Activated CD8-positive, alpha-beta T cell treated with anti-CD3 and anti-CD28 coated beads, Interleukin-2, amount 10 ng/mL, durations not matched to agents 7 days and 5 days (primary cell): ENCODE results near the gene XPOT. TPM values are rescaled to one million over a fixed set of nuclear protein-coding genes. Genes with fewer than 3 reads are reported as not detected.

Experiments
- ATAC-seq: fragments of 150-1000 bp; cut with Tn5 transposase; one replicate; pipeline ENCODE4 v1.10.0; 2021; ENCODE audit warnings: moderate library complexity
- CTCF ChIA-PET: fragments of 350-600 bp; sonication (Branson Sonifier 250); formaldehyde crosslinking; loops from one replicate; lab custom pipeline; 2021; ENCODE audit warnings: antibody characterized with exemption; lab: Charles Lee
- POLR2A ChIA-PET: fragments of 350-600 bp; sonication (Branson Sonifier 250); formaldehyde crosslinking; loops from one replicate; lab custom pipeline; 2021; ENCODE audit warnings: antibody characterized with exemption; lab: Charles Lee
- DNase-seq: peaks from one replicate; pipeline ENCODE4 v3.0.0-alpha.2; 2020
- H3K27ac Mint-ChIP-seq: one replicate; pipeline ENCODE4 v1.8.0; 2021; ENCODE audit warnings: mild to moderate bottlenecking, mixed read lengths
- H3K27me3 Mint-ChIP-seq: one replicate; pipeline ENCODE4 v1.8.0; 2021; ENCODE audit warnings: low read depth, mixed read lengths
- H3K36me3 Mint-ChIP-seq: one replicate; pipeline ENCODE4 v1.8.0; 2021; ENCODE audit warnings: low read depth, mixed read lengths
- H3K4me1 Mint-ChIP-seq: one replicate; pipeline ENCODE4 v1.8.0; 2021; ENCODE audit warnings: low read depth, mixed read lengths
- H3K4me3 Mint-ChIP-seq: one replicate; pipeline ENCODE4 v1.8.0; 2021; ENCODE audit warnings: mild to moderate bottlenecking, mixed read lengths
- H3K9me3 Mint-ChIP-seq: one replicate; pipeline ENCODE4 v1.8.0; 2022; ENCODE audit warnings: mixed read lengths; ENCODE audit not compliant: insufficient read depth
- total RNA-seq, 2 experiments: library from RNA; stranded (reverse); gene quantifications; one replicate each; pipeline ENCODE4 v1.2.3, GENCODE V29; 2021

The XPOT gene
- total RNA-seq, 2 experiments from 2014 or later, result 102 to 110 TPM

DNA sequence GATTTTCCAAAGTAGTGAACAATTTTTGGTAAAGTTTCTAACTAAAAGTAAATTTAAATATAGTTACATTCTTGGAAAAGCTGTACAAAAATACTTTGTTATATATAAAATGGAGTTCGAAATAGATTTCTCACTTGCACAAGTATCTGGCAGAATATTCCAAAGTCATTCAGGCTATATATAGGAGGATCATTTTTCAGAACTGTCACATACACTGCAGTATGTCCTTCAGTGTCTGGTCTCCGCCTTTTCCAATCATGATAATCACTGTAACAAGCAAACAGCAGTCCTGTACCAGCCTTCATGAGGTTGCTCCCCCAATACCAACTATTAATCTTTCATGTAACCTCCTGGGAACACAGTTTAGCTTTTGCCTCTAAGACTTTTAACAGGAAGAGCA, 66.3 kb downstream of the XPOT start:
- Mint-ChIP-seq H3K4me3 (no peak overlapping the region), H3K36me3 (peaks cover 61% of the 10 kb centered on the region), H3K27ac (no peak overlapping the region), H3K4me1 (no peaks in the 10 kb centered on the region), H3K9me3 (no peaks in the 10 kb centered on the region), H3K27me3 (no peaks in the 10 kb centered on the region)
- no peak for ATAC-seq
- ChIA-PET CTCF (interaction anchor here (1.2 kb wide), 1 partner anchor 228 kb away, joined by 3 read pairs; no protein-coding TSS in a partner anchor), POLR2A (no interaction called here)
- DNase-seq, result no peak

DNA sequence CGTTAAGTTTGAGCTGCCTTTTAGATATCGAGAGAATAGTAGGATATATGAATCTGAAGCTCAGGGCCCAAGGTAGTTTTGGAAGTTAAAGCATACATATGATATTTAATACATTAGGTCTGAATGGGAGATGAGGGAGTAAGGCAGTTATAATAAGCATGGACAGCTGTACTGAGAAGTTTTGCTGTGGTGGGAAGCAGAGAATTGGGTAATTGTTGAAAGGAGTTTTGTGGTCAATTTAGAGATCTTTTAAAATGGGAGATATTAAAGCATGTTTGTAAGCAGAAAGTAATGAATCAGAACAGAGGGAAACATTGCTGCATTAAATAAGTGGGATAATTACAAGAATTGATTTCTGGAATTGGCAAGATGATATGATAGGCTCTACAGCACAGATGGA, 69.0 kb downstream of the XPOT start:
- CTCF ChIA-PET, result no interaction called here
- no peak overlapping the region for H3K27ac Mint-ChIP-seq
- ATAC-seq, result no peak

GRCh38 chr12:64475518-64475917, 71.3 kb downstream of the XPOT start:
- Mint-ChIP-seq H3K4me3 (no peak overlapping the region), H3K4me1 (no peaks in the 10 kb centered on the region), H3K27ac (no peak overlapping the region), H3K9me3 (peaks cover 11% of the 10 kb centered on the region), H3K27me3 (no peaks in the 10 kb centered on the region), H3K36me3 (peaks cover 70% of the 10 kb centered on the region)
- ChIA-PET CTCF (no interaction called here), POLR2A (no interaction called here)
- ATAC-seq (no peak), DNase-seq (no peak)

More for the DNA sequence above, 69.0 kb downstream of the XPOT start:
- peaks cover 71% of the 10 kb centered on the region for H3K36me3 Mint-ChIP-seq
- peaks cover 11% of the 10 kb centered on the region for H3K9me3 Mint-ChIP-seq
- no peaks in the 10 kb centered on the region for H3K27me3 Mint-ChIP-seq
- no peak overlapping the region for H3K4me3 Mint-ChIP-seq
- DNase-seq, result no peak
- no peaks in the 10 kb centered on the region for H3K4me1 Mint-ChIP-seq
- POLR2A ChIA-PET, result no interaction called here

DNA sequence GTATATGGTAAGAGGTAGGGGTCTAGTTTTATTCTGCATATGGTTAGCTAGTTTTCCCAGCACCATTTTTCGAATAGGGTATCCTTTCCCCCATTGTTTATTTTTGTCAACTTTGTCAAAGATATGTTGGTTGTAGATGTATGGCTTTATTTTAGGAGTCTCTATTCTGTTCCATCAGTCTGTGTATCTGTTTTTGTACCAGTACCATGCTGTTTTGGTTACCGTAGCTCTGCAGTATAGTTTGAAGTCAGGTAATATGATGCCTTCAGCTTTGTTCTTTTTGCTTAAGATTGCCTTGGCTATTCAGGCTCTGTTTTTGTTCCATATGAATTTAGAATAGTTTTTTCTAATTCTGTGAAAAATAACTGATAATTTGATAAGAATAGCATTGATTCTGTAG, 72.7 kb downstream of the XPOT start:
- Mint-ChIP-seq H3K4me3 (no peak overlapping the region), H3K27me3 (no peaks in the 10 kb centered on the region), H3K36me3 (peaks cover 68% of the 10 kb centered on the region), H3K4me1 (no peaks in the 10 kb centered on the region), H3K9me3 (peaks cover 11% of the 10 kb centered on the region), H3K27ac (no peak overlapping the region)
- POLR2A ChIA-PET, result no interaction called here
- ATAC-seq, result no peak
- DNase-seq, result no peak
- CTCF ChIA-PET, result no interaction called here

DNA sequence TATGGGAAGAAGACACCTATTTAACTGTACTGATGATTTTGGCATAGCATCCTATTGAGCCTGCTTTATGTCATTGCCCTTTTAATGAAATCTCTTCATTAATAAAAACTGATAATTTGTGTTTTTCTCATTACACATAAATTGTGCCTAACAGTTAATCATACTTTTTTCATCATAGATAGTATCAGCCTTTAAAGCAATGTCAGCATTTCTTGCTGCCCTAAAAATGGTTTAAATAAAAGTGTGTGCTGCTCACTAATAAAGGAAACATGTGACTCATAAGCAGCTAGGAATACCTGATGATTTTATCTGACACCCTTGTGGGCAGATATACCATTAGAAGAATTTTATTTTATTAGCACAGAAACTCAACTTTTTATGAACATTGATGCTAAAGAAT, 74.5 kb downstream of the XPOT start:
- POLR2A ChIA-PET, result no interaction called here

GRCh38 chr12:64480148-64480547, 76.0 kb downstream of the XPOT start:
- Mint-ChIP-seq H3K9me3 (peaks cover 11% of the 10 kb centered on the region), H3K27me3 (no peaks in the 10 kb centered on the region), H3K4me3 (no peak overlapping the region), H3K36me3 (peaks cover 43% of the 10 kb centered on the region), H3K4me1 (no peaks in the 10 kb centered on the region), H3K27ac (no peak overlapping the region)
- POLR2A ChIA-PET, result no interaction called here
- DNase-seq (no peak), ATAC-seq (no peak)
- CTCF ChIA-PET, result no interaction called here

More for the DNA sequence above, 74.5 kb downstream of the XPOT start:
- DNase-seq, result no peak
- CTCF ChIA-PET, result no interaction called here
- Mint-ChIP-seq H3K27ac (no peak overlapping the region), H3K9me3 (peaks cover 11% of the 10 kb centered on the region), H3K4me3 (no peak overlapping the region), H3K4me1 (no peaks in the 10 kb centered on the region), H3K27me3 (no peaks in the 10 kb centered on the region), H3K36me3 (peaks cover 51% of the 10 kb centered on the region)
- no peak for ATAC-seq

- Mint-ChIP-seq H3K36me3 (peaks cover 31% of the 10 kb centered on the region), H3K4me3 (no peak overlapping the region), H3K27ac (no peak overlapping the region), H3K9me3 (no peaks in the 10 kb centered on the region), H3K27me3 (no peaks in the 10 kb centered on the region), H3K4me1 (peaks cover 6% of the 10 kb centered on the region)
- DNase-seq (no peak), ATAC-seq (no peak)
- ChIA-PET POLR2A (no interaction called here), CTCF (interaction anchor here (0.9 kb wide), 1 partner anchor 17 kb away, joined by 3 read pairs; no protein-coding TSS in a partner anchor)
These were observed 82.5 kb downstream of the XPOT start for GRCh38 chr12:64486657-64487056.

DNA sequence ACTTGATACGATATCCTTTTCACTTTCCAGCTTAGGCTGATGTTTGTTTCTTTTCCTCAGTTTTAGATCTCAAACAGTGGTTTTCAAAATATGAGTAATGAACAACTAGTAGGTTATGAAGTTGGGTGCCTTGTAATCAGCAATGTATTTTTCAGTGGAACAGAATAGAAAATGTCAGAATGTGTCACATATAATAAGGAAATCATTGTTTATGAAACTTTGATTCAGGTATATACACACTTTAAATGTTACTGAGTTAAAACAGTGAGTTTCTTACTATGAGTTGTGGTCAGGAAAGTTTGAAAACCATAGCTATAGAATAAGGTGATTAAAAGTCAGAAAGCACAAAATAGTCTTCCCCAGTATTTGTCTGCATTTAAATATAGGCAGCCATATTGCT, 87.5 kb downstream of the XPOT start:
- Mint-ChIP-seq H3K36me3 (peaks cover 51% of the 10 kb centered on the region), H3K27me3 (no peaks in the 10 kb centered on the region), H3K4me1 (peaks cover 14% of the 10 kb centered on the region), H3K9me3 (no peaks in the 10 kb centered on the region), H3K4me3 (no peak overlapping the region), H3K27ac (no peak overlapping the region)
- ATAC-seq (no peak), DNase-seq (no peak)
- POLR2A ChIA-PET, result no interaction called here
- CTCF ChIA-PET, result no interaction called here

- no peak for ATAC-seq
- ChIA-PET POLR2A (no interaction called here), CTCF (no interaction called here)
- Mint-ChIP-seq H3K36me3 (peaks cover 56% of the 10 kb centered on the region), H3K4me3 (no peak overlapping the region), H3K9me3 (no peaks in the 10 kb centered on the region), H3K4me1 (peaks cover 13% of the 10 kb centered on the region), H3K27ac (no peak overlapping the region), H3K27me3 (no peaks in the 10 kb centered on the region)
- no peak for DNase-seq
These were observed 89.3 kb downstream of the XPOT start for GRCh38 chr12:64493513-64493912.

- DNase-seq (no peak), ATAC-seq (no peak)
- peaks cover 56% of the 10 kb centered on the region for H3K36me3 Mint-ChIP-seq
- H3K4me3 Mint-ChIP-seq, result no peak overlapping the region
- H3K4me1 Mint-ChIP-seq, result peaks cover 8% of the 10 kb centered on the region
- H3K27ac Mint-ChIP-seq, result no peak overlapping the region
- ChIA-PET CTCF (no interaction called here), POLR2A (no interaction called here)
- H3K27me3 Mint-ChIP-seq, result no peaks in the 10 kb centered on the region
- H3K9me3 Mint-ChIP-seq, result no peaks in the 10 kb centered on the region
These were observed 91.0 kb downstream of the XPOT start for GRCh38 chr12:64494998-64495729.

DNA sequence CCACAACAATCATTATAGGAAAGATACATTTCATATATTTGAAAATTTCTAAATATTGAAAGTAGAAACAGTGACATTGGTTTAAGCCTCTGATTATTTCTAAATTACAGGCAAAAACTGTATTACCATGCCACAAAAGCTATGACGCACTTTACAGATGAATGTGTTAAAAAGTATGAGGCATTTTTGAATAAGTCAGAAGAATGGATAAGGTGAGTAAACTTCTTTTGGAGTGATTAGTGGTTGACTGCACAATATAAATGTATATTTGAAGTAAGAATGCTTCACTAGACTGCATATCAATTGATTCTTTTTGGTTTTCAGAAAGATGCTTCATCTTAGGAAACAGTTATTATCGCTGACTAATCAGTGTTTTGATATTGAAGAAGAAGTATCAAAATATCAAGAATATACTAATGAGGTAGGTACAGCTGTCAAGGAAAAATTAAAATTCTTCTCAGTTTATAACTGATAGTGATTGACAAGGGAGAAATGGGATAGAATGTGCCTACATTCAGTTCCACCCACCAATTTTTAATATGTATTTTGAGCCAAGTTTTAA, 92.7 kb downstream of the XPOT start:
- ATAC-seq (no peak), DNase-seq (no peak)
- Mint-ChIP-seq H3K27ac (no peak overlapping the region), H3K36me3 (peaks cover 54% of the 10 kb centered on the region), H3K27me3 (no peaks in the 10 kb centered on the region), H3K4me1 (peaks cover 8% of the 10 kb centered on the region), H3K4me3 (no peak overlapping the region), H3K9me3 (no peaks in the 10 kb centered on the region)
- ChIA-PET POLR2A (no interaction called here), CTCF (no interaction called here)

- H3K27me3 Mint-ChIP-seq, result no peaks in the 10 kb centered on the region
- ATAC-seq, result no peak
- H3K27ac Mint-ChIP-seq, result no peak overlapping the region
- no peaks in the 10 kb centered on the region for H3K9me3 Mint-ChIP-seq
- POLR2A ChIA-PET, result no interaction called here
- CTCF ChIA-PET, result no interaction called here
- no peak for DNase-seq
- no peak overlapping the region for H3K4me3 Mint-ChIP-seq
- H3K36me3 Mint-ChIP-seq, result peaks cover 51% of the 10 kb centered on the region
- peaks cover 8% of the 10 kb centered on the region for H3K4me1 Mint-ChIP-seq
These were observed 93.3 kb downstream of the XPOT start for GRCh38 chr12:64497484-64497883.
